Mesenchymal stem cell (in vitro differentiated cells and primary cell): ENCODE data around the gene STARD10.
A peak's percentile ranks its signal among the peaks of the same experiment; 100 is the strongest.

Experiments
- DNase-seq: peaks from one replicate; pipeline ENCODE4 v3.0.0-alpha.2; 2013
- H2AFZ ChIP-seq: one replicate; pipeline ENCODE4 v1.6.1; 2013; ENCODE audit warnings: low read depth, mild to moderate bottlenecking, control low read depth, inconsistent platforms, low read length, moderate library complexity
- H2AK5ac ChIP-seq: 2 replicates; pipeline ENCODE4 v1.6.1; 2013; ENCODE audit warnings: low read length, moderate library complexity, mild to moderate bottlenecking, inconsistent platforms; ENCODE audit not compliant: severe bottlenecking
- H2BK120ac ChIP-seq: one replicate; pipeline ENCODE4 v1.6.1; 2013; ENCODE audit warnings: low read depth, mild to moderate bottlenecking, inconsistent platforms, low read length, moderate library complexity
- H2BK12ac ChIP-seq, 2 experiments: one replicate each; pipeline ENCODE4 v1.6.1; 2013; ENCODE audit warnings: inconsistent platforms in 2 of 2, low read length in 2 of 2, mild to moderate bottlenecking in 2 of 2, moderate library complexity in 2 of 2, control low read depth in 1 of 2
- H2BK15ac ChIP-seq: one replicate; pipeline ENCODE4 v1.6.1; 2013; ENCODE audit warnings: mild to moderate bottlenecking, low read depth, inconsistent platforms; ENCODE audit not compliant: poor library complexity, severe bottlenecking
- H2BK5ac ChIP-seq: 2 replicates; pipeline ENCODE4 v1.6.1; 2013; ENCODE audit warnings: low read depth, mild to moderate bottlenecking, low read length, control low read depth, inconsistent platforms; ENCODE audit not compliant: poor library complexity, severe bottlenecking
- H3K14ac ChIP-seq, 2 experiments: one replicate each; pipeline ENCODE4 v1.6.1; 2013; ENCODE audit warnings: inconsistent platforms in 2 of 2, low read length in 2 of 2, control low read depth in 1 of 2, mild to moderate bottlenecking in 1 of 2, moderate library complexity in 1 of 2
- H3K18ac ChIP-seq, 2 experiments: one replicate each; pipeline ENCODE4 v1.6.1; 2013; ENCODE audit warnings: inconsistent platforms in 2 of 2, low read length in 2 of 2, control low read depth in 1 of 2, low read depth in 1 of 2, mild to moderate bottlenecking in 1 of 2
- H3K23ac ChIP-seq, 2 experiments: one replicate each; pipeline ENCODE4 v1.6.1; 2013; ENCODE audit warnings: inconsistent platforms in 2 of 2, low read length in 2 of 2, mild to moderate bottlenecking in 2 of 2, moderate library complexity in 2 of 2, control low read depth in 1 of 2
- H3K27ac ChIP-seq: 2 replicates; pipeline ENCODE4 v1.5.1; 2013; ENCODE audit warnings: mild to moderate bottlenecking, moderate library complexity, low read length, control low read depth, inconsistent platforms; ENCODE audit not compliant: poor library complexity, severe bottlenecking
- H3K27me3 ChIP-seq, 2 experiments: 2 replicates each; pipeline versions ENCODE4 v1.6.1 to v1.7.0; 2013; ENCODE audit warnings: low read length in 2 of 2, mild to moderate bottlenecking in 2 of 2, moderate library complexity in 2 of 2, control low read depth in 1 of 2, inconsistent platforms in 1 of 2; ENCODE audit not compliant: control insufficient read depth in 1 of 2, insufficient read depth in 1 of 2
- H3K36me3 ChIP-seq, 2 experiments: 2 replicates each; pipeline versions ENCODE4 v1.6.1 to v1.7.0; 2013; ENCODE audit warnings: low read length in 2 of 2, control low read depth in 1 of 2, inconsistent platforms in 1 of 2, low read depth in 1 of 2, mild to moderate bottlenecking in 1 of 2; ENCODE audit not compliant: insufficient read depth in 2 of 2, control insufficient read depth in 1 of 2
- H3K4ac ChIP-seq, 2 experiments: one replicate each; pipeline ENCODE4 v1.6.1; 2013; ENCODE audit warnings: inconsistent platforms in 2 of 2, low read length in 2 of 2, mild to moderate bottlenecking in 2 of 2, moderate library complexity in 2 of 2, control low read depth in 1 of 2, low read depth in 1 of 2
- H3K4me1 ChIP-seq: 2 replicates; pipeline ENCODE4 v1.6.1; 2013; ENCODE audit warnings: low read depth, low read length, control low read depth; ENCODE audit not compliant: control insufficient read depth, insufficient read depth
- H3K4me2 ChIP-seq: 2 replicates; pipeline ENCODE4 v1.6.1; 2013; ENCODE audit warnings: low read length, mild to moderate bottlenecking, inconsistent platforms; ENCODE audit not compliant: poor library complexity, severe bottlenecking
- H3K4me3 ChIP-seq, 2 experiments: 2 replicates each; pipeline versions ENCODE4 v1.5.1 to v1.7.0; 2013; ENCODE audit warnings: low read length in 2 of 2, mild to moderate bottlenecking in 2 of 2, control low read depth in 1 of 2, low read depth in 1 of 2; ENCODE audit not compliant: insufficient read depth in 1 of 2
- H3K79me1 ChIP-seq: replicated peaks from 2 replicates; pipeline ENCODE4 v1.6.1; 2013; ENCODE audit warnings: mild to moderate bottlenecking, control low read depth, low read length, inconsistent platforms; ENCODE audit not compliant: poor library complexity, severe bottlenecking
- H3K9ac ChIP-seq: 2 replicates; pipeline ENCODE4 v1.7.0; 2013; ENCODE audit warnings: mild to moderate bottlenecking, low read length, moderate library complexity
- H3K9me3 ChIP-seq: 2 replicates; pipeline ENCODE4 v1.7.0; 2013; ENCODE audit warnings: mild to moderate bottlenecking, low read length; ENCODE audit not compliant: control insufficient read depth
- H4K8ac ChIP-seq: one replicate; pipeline ENCODE4 v1.6.1; 2013; ENCODE audit warnings: inconsistent platforms, mild to moderate bottlenecking, low read length, moderate library complexity
- H4K91ac ChIP-seq: one replicate; pipeline ENCODE4 v1.6.1; 2013; ENCODE audit warnings: mild to moderate bottlenecking, low read length, inconsistent platforms
- WGBS: methylation state at CpG from one replicate; pipeline ENCODE4 v1.1.7; 2013; ENCODE audit warnings: mixed read lengths; 5-methylcytosine and 5-hydroxymethylcytosine counted together

The STARD10 gene

GRCh38 chr11:72751116-72752087 is 42.4 kb downstream of the STARD10 start:
- Histone ChIP-seq H4K8ac (peak overlapping the region; percentile 43), H2BK15ac (peak overlapping the region; percentile 6), H3K4ac (peak overlapping the region; percentile 0 to 95), H2BK5ac (no peak overlapping the region), H3K4me1 (peaks cover 29% of the 10 kb centered on the region), H4K91ac (peak overlapping the region; percentile 84), H3K79me1 (peaks cover 20% of the 10 kb centered on the region), H2AFZ (no peak overlapping the region), H2AK5ac (no peak overlapping the region), H3K18ac (peak overlapping the region; percentile 3 to 93), H3K36me3 (peaks cover 8 to 20% of the 10 kb centered on the region in 2 experiments), H2BK120ac (peak overlapping the region; percentile 85), H3K27me3 (no peaks in the 10 kb centered on the region), H3K9me3 (no peaks in the 10 kb centered on the region), H3K4me2 (peak overlapping the region; percentile 89), H3K14ac (peak overlapping the region in 1 of 2 experiments; percentile 94), H3K23ac (no peak overlapping the region), H2BK12ac (peak overlapping the region in 1 of 2 experiments; percentile 70), H3K27ac (no peak overlapping the region), H3K9ac (peak overlapping the region; percentile 94), H3K4me3 (peak overlapping the region; percentile 71 to 97)
- WGBS = 21% methylated on average over 16 of the region's 19 CpGs
- DNase-seq = no peak

- Histone ChIP-seq H2BK5ac (no peak overlapping the region), H3K23ac (no peak overlapping the region), H3K4me1 (peaks cover 29% of the 10 kb centered on the region), H3K14ac (no peak overlapping the region), H3K4ac (peak overlapping the region in 1 of 2 experiments; percentile 28), H3K27ac (no peak overlapping the region), H4K91ac (no peak overlapping the region), H2AFZ (no peak overlapping the region), H3K4me3 (peak overlapping the region in 1 of 2 experiments; percentile 97), H3K36me3 (peaks cover 8 to 18% of the 10 kb centered on the region in 2 experiments), H3K4me2 (no peak overlapping the region), H2BK12ac (no peak overlapping the region), H2BK15ac (no peak overlapping the region), H4K8ac (no peak overlapping the region), H3K18ac (no peak overlapping the region), H3K27me3 (no peaks in the 10 kb centered on the region), H3K79me1 (peaks cover 27% of the 10 kb centered on the region), H3K9ac (peak overlapping the region; percentile 94), H3K9me3 (no peaks in the 10 kb centered on the region), H2AK5ac (no peak overlapping the region), H2BK120ac (peak overlapping the region; percentile 57)
- DNase-seq = no peak
- 100% methylated on average over 2 of the region's 2 CpGs for WGBS
These were observed 43.2 kb downstream of the STARD10 start for GRCh38 chr11:72750556-72751115.

GRCh38 chr11:72750086-72750485 is 43.8 kb downstream of the STARD10 start:
- peaks cover 8 to 17% of the 10 kb centered on the region in 2 experiments for H3K36me3 ChIP-seq
- no peak overlapping the region for H3K14ac ChIP-seq
- no peak overlapping the region for H3K18ac ChIP-seq
- no peak overlapping the region for H2AFZ ChIP-seq
- no peak for DNase-seq
- H3K79me1 ChIP-seq = peaks cover 30% of the 10 kb centered on the region
- H3K4me1 ChIP-seq = peaks cover 29% of the 10 kb centered on the region
- H3K4me2 ChIP-seq = no peak overlapping the region
- no peak overlapping the region for H2BK120ac ChIP-seq
- no peak overlapping the region for H3K27ac ChIP-seq
- no peak overlapping the region for H3K4ac ChIP-seq
- H3K9ac ChIP-seq = no peak overlapping the region
- H2BK15ac ChIP-seq = no peak overlapping the region
- H2AK5ac ChIP-seq = no peak overlapping the region
- no peaks in the 10 kb centered on the region for H3K27me3 ChIP-seq
- no peak overlapping the region for H4K91ac ChIP-seq
- H3K23ac ChIP-seq = no peak overlapping the region
- H2BK5ac ChIP-seq = no peak overlapping the region
- H3K4me3 ChIP-seq = peak overlapping the region in 1 of 2 experiments; percentile 97
- 89% methylated on average over 5 of the region's 9 CpGs for WGBS
- H3K9me3 ChIP-seq = no peaks in the 10 kb centered on the region
- no peak overlapping the region for H2BK12ac ChIP-seq
- no peak overlapping the region for H4K8ac ChIP-seq

- Histone ChIP-seq H3K79me1 (peaks cover 46% of the 10 kb centered on the region), H3K4me2 (no peak overlapping the region), H3K18ac (no peak overlapping the region), H3K9ac (no peak overlapping the region), H3K27me3 (no peaks in the 10 kb centered on the region), H4K8ac (no peak overlapping the region), H2AK5ac (no peak overlapping the region), H3K4me3 (no peak overlapping the region), H3K4me1 (peaks cover 18% of the 10 kb centered on the region), H2BK120ac (no peak overlapping the region), H3K4ac (no peak overlapping the region), H3K23ac (no peak overlapping the region), H3K27ac (no peak overlapping the region), H2BK12ac (no peak overlapping the region), H2AFZ (no peak overlapping the region), H3K9me3 (no peaks in the 10 kb centered on the region), H3K14ac (no peak overlapping the region), H4K91ac (peak overlapping the region; percentile 9), H3K36me3 (peaks cover 6 to 9% of the 10 kb centered on the region in 2 experiments), H2BK5ac (no peak overlapping the region), H2BK15ac (no peak overlapping the region)
- no peak for DNase-seq
- 92% methylated on average over 6 of the region's 6 CpGs for WGBS
These were observed 46.5 kb downstream of the STARD10 start for GRCh38 chr11:72747289-72747855.
